HepG2 (cell line): ENCODE results near the gene NEK9.

Experiments used
- GABPB1 ChIP-seq: IDR thresholded peaks from 2 replicates; pipeline ENCODE4 v1.6.1; 2016; ENCODE audit warnings: mild to moderate bottlenecking, missing genetic modification reagents, moderate library complexity, missing compliant biosample characterization
- POLR2AphosphoS5 ChIP-seq: IDR thresholded peaks from 2 replicates; pipeline ENCODE4 v1.6.1; 2012; ENCODE audit warnings: low read depth, low read length
- PRPF4 ChIP-seq: fragments of 200-400 bp; formaldehyde crosslinking; IDR thresholded peaks from 2 replicates; pipeline ENCODE4 v1.6.1; 2016; ENCODE audit warnings: low read length, low read depth; ENCODE audit not compliant: poor library complexity, severe bottlenecking
- TF ChIP-seq, protein P1 (sequence below): sonication (generic); formaldehyde crosslinking; IDR thresholded peaks from 2 replicates; pipeline ENCODE4 v1.5.0; 2020; ENCODE audit warnings: missing genetic modification reagents

DNA sequence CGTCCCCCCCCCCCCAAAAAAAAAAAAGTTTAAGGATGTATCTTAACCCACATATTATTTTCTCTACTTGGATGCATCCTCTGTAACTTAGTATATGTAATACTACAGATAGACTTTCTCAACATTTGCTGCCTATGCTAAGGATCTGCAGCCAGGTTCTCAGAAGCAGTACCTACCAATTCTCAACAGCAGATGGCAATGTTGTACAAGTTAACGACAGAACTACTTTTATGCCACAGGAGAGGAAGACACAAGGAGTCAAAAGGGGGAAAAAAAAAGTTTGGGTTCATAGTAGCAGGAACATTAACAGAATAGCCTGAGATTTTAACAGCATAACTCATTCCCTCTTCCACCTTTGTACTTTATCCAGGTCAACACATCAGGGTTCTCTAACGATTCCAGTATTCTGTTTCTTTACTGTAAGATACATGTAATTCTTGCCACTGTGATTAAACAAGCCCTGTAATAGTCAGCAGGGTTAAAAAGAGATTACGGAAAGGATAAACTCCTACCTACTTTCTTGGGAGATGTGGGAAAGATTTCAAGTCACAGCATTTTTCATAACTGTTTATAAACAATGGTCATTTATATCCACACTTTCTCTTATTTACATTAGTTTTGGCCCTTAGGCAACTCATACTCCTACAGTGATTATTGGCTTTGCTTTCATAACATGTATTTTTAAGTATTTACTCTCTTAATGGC, 5.7 kb upstream of the NEK9 start:
- TF ChIP-seq PRPF4 (no peak), GABPB1 (no peak), POLR2AphosphoS5 (0 out of 2 replicates have a peak, but pooled peaks have one; percentile 24)
- TF ChIP-seq, protein P1, sequence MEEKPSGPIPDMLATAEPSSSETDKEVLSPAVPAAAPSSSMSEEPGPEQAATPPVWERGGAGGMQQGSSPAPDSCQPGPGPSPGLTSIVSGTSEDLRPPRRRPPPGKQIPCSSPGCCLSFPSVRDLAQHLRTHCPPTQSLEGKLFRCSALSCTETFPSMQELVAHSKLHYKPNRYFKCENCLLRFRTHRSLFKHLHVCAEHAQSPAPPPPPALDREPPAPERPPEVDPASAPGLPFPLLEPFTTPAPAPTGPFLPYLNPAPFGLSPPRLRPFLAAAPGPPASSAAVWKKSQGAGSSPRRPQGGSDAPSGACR (CRISPR knock-in tag) = no peak
